K562 treated with DMSO at 1 percent for 12 hours (cell line): ENCODE measurements around the gene GNA15. TPM values are rescaled to one million over a fixed set of nuclear protein-coding genes. Genes with fewer than 3 reads are reported as not detected.

Source experiments
- total RNA-seq: library from RNA; unstranded; fragments of 300-600 nt; gene quantifications from 2 replicates; pipeline ENCODE4 v1.2.3, GENCODE V29; 2022; ENCODE audit not compliant: insufficient read depth

GNA15 gene
- not detected in 2 replicates for total RNA-seq

GRCh38 chr19:3135961-3136683 lies at the start of gene GNA15:
Gene GNA15 (plus strand): TSS chr19:3136033. CDS start chr19:3136451, 418 bp downstream.

GRCh38 chr19:3178377-3178972 lies 42.6 kb downstream of the GNA15 start, which contains the start of gene S1PR4:
Gene S1PR4 (plus strand): TSS chr19:3178769. CDS start chr19:3178793, 24 bp downstream.

GRCh38 chr19:3185461-3186159 lies 49.8 kb downstream of the GNA15 start, which contains the start of gene NCLN:
Gene NCLN (plus strand): TSS chr19:3185930. CDS start chr19:3186031, 101 bp downstream.

Other genes starting within 250 kb of the GNA15 start
- gene ZNF57, start 235.1 kb upstream of the GNA15 start, total RNA-seq = 2.4 and 5.7 TPM in 2 replicates
- 8.4 and 9.3 TPM in 2 replicates for gene ZNF77, start 191.1 kb upstream of the GNA15 start, total RNA-seq
- gene TLE6, start 158.5 kb upstream of the GNA15 start, total RNA-seq = 5.8 and 8.3 TPM in 2 replicates
- gene TLE2, start 106.8 kb upstream of the GNA15 start, total RNA-seq = 35.1 and 53.0 TPM in 2 replicates
- 318 and 363 TPM in 2 replicates for gene TLE5, start 73.5 kb upstream of the GNA15 start, total RNA-seq
- gene GNA11, start 41.7 kb upstream of the GNA15 start, total RNA-seq = 19.8 and 32.9 TPM in 2 replicates
- not detected in 2 replicates for gene S1PR4, start 42.7 kb downstream of the GNA15 start, total RNA-seq
- 48.9 and 57.2 TPM in 2 replicates for gene NCLN, start 49.9 kb downstream of the GNA15 start, total RNA-seq
- not detected in 2 replicates for gene CELF5, start 88.6 kb downstream of the GNA15 start, total RNA-seq
- 9.1 and 37.3 TPM in 2 replicates for gene NFIC, start 230.6 kb downstream of the GNA15 start, total RNA-seq